OCI-LY1 (cell line): ENCODE results near the gene LTN1.

ENCODE experiments used
- EZH2 ChIP-seq: fragments of 200-600 bp; sonication (generic), shearing (Covaris generic); IDR thresholded peaks from 2 replicates; pipeline ENCODE4 v1.8.0; 2017; ENCODE audit warnings: borderline replicate concordance, mixed run types, mild to moderate bottlenecking, antibody characterized with exemption, low read length, moderate library complexity, mixed read lengths
- TF ChIP-seq, protein P1 (sequence below): fragments of 200-600 bp; sonication (generic), shearing (Covaris generic); IDR thresholded peaks from 2 replicates; pipeline ENCODE4 v1.5.1; 2017; ENCODE audit warnings: mild to moderate bottlenecking, antibody characterized with exemption, low read length, moderate library complexity, mixed read lengths

GRCh38 chr21:28932717-28933116 is 60.0 kb downstream of the LTN1 start:
- TF ChIP-seq, protein P1, sequence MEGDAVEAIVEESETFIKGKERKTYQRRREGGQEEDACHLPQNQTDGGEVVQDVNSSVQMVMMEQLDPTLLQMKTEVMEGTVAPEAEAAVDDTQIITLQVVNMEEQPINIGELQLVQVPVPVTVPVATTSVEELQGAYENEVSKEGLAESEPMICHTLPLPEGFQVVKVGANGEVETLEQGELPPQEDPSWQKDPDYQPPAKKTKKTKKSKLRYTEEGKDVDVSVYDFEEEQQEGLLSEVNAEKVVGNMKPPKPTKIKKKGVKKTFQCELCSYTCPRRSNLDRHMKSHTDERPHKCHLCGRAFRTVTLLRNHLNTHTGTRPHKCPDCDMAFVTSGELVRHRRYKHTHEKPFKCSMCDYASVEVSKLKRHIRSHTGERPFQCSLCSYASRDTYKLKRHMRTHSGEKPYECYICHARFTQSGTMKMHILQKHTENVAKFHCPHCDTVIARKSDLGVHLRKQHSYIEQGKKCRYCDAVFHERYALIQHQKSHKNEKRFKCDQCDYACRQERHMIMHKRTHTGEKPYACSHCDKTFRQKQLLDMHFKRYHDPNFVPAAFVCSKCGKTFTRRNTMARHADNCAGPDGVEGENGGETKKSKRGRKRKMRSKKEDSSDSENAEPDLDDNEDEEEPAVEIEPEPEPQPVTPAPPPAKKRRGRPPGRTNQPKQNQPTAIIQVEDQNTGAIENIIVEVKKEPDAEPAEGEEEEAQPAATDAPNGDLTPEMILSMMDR = no peak
- TF ChIP-seq EZH2 = no peak
